Stimulated activated CD8-positive, alpha-beta memory T cell treated with anti-CD3 and anti-CD28 coated beads, Interleukin-7, amount 100 ng/mL, for 48 hours (primary cell): ENCODE data around the gene PDGFB.
"Not testable (repeated sequence)": the region's sequence is repeated elsewhere in the genome, so short reads cannot be mapped to it uniquely, and the experiment has no call there.

Experiments
- DNase-seq, 2 donors: peaks; one replicate each; pipeline ENCODE4 v3.0.0-alpha.2; 2020; ENCODE audit warnings: low read depth in 1 of 2; ENCODE audit errors: extremely low read depth in 1 of 2

The PDGFB gene

GRCh38 chr22:39229688-39230260, 15.0 kb downstream of the PDGFB start:
- DNase-seq = no peak

DNA sequence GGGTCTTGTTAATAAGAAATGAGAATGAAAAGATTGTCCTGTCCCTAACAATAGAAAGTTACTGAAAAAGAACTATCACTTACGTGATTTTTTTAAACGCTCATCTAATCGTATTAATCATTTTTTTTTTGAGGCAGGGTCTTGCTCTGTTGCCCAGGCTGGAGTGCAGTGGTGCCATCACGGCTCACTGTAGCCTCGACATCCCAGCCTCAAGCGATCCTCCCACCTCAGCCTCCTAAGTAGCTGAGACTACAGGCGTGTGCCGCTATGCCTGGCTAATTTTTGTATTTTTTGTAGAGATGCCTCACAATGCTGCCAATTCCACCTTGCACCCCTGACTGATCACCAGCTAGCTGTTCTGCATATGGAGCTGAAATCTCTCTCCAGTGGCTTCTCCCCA, 15.7 kb downstream of the PDGFB start:
- DNase-seq = no peak

DNA sequence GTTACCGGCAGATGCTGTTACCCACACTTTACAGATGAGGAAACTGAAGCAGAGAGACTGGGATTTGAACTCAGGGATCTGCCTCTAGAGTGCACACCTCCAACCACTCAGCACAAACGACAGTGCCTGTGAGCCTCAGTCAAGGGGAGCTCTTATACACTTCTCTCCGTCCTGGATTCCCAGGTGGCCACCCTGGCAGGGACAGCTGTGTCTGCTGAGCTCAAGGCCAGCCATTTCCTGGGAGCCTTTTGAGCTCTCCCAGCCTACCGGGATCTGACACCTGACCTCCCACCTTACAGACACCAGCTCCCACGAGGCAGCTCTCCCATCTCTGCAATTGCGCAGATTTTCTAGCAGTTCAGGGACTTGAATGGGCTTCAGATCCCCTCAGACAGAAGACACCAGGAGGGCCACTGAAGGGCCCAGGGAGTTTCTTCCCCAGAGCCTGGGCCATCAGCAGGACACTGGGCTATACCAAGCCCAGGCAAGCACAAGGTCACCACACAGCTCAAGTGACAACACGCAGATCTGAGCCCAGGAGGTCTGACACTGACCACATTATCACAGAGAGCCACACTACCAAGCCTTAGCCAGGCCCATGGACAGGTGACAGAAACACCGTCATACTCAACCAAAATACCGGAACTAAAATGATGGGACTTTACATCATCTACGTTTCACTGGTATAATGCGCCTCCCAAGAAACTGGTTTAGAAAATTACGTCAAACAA, 17.1 kb downstream of the PDGFB start:
- DNase-seq = no peak

GRCh38 chr22:39226353-39226752, 18.4 kb downstream of the PDGFB start:
- no peak for DNase-seq

- DNase-seq = no peak
Observed at GRCh38 chr22:39225591-39225990, 19.2 kb downstream of the PDGFB start.

DNA sequence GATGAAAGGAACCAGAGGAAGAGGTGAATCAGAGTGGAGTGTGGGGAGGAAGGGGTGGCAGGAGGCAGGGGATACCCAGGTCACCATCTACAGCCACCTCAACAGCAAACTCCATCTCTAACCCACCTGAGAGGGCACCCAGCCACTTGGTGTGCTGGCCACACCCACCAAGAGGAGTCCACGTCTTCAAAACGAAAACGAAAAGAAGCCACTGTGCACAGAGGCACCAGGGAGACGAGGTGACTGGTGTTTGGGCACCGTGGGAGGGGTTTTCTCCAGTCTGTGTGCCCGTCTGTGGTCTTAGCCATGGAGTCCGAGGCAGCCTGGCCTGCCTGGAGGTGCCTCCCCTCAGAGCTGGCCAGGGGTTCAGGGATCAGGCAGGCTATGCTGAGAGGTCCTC, 20.2 kb downstream of the PDGFB start:
- DNase-seq = no peak

DNA sequence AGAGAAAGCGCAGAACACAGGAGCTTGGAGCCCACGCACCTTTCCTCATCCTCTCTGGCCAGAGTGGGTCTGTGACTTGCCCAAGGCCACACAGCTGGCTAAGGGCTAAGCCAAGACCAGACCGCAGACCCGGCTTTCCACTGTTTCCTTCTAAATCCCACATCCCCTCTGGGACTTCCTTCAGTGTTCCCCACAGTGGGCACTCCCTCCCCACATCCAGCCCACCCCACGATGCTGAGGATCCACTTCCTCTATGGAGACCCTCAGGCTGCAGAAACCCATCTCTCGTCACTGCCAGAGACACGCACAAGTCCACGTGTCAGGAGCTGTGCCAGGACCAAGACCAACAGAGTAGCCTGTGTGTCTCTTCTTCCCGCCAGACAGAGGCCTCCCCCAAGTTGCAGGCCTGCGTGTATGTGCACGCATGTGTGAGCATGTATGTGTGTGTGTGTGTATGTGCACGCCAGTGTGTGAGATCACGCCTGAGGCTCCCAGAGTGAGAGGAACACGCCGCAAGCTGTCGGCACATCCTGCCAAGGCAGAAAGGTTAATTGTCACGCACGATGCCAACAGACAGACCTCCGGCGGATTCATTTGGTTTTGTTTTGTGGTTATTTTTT, 21.6 kb downstream of the PDGFB start:
- no peak for DNase-seq

- no peak for DNase-seq
Observed at GRCh38 chr22:39221999-39222686, 22.6 kb downstream of the PDGFB start.

GRCh38 chr22:39220890-39221850, 23.6 kb downstream of the PDGFB start:
- DNase-seq = no peak

GRCh38 chr22:39220450-39220849, 24.3 kb downstream of the PDGFB start:
- DNase-seq = no peak

- no peak for DNase-seq
Observed at GRCh38 chr22:39219071-39220039, 25.4 kb downstream of the PDGFB start.

DNA sequence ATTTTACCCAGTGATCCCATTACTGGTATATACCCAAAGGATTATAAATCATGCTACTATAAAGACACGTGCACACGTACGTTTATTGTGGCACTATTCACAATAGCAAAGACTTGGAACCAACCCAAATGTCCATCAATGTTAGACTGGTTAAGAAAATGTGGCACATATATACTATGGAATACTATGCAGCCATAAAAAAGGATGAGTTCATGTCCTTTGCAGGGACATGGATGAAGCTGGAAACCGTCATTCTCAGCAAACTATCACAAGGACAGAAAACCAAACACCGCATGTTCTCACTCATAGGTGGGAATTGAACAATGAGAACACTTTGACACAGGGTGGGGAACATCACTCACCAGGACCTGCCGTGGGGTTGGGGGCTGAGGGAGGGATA, 26.4 kb downstream of the PDGFB start:
- not testable (repeated sequence) for DNase-seq

DNA sequence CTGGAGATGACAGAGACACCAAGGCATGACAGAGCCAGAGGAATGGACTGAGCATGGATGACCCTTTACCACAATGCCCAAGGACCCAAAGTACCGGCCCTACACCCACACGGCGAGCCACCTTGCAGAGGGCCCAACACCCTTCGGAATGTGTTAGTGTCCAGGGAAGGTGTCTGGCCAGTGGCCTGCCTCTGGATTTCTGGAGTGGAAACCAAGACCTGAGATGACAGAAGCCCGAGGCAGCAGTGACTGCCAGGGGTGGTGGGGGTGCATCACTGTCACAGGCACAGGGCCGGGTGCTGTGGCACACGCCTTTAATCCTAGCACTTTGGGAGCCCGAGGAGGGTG, 28.7 kb downstream of the PDGFB start:
- no peak for DNase-seq

GRCh38 chr22:39215426-39216142, 29.2 kb downstream of the PDGFB start:
- DNase-seq = peak in 1 of 2 donors; percentile 20

DNA sequence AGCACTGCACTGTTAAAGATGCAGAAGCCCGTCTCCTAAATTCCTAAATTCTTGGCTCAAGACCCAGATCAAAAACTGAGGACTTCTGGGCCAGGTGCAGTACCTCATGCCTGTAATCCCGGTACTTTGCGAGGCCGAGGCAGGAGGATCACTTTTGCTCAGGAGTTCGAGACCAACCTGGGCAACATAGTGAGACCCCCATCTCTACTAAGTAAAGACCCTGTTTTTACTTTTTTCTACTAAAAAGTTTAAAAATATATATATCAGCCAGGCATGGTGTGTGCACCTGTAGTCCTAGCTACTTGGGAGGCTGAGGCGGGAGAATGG, 29.7 kb downstream of the PDGFB start:
- no peak for DNase-seq

- no peak for DNase-seq
Observed at GRCh38 chr22:39214383-39215069, 30.3 kb downstream of the PDGFB start.

GRCh38 chr22:39214006-39214382, 30.8 kb downstream of the PDGFB start:
- DNase-seq = no peak

DNA sequence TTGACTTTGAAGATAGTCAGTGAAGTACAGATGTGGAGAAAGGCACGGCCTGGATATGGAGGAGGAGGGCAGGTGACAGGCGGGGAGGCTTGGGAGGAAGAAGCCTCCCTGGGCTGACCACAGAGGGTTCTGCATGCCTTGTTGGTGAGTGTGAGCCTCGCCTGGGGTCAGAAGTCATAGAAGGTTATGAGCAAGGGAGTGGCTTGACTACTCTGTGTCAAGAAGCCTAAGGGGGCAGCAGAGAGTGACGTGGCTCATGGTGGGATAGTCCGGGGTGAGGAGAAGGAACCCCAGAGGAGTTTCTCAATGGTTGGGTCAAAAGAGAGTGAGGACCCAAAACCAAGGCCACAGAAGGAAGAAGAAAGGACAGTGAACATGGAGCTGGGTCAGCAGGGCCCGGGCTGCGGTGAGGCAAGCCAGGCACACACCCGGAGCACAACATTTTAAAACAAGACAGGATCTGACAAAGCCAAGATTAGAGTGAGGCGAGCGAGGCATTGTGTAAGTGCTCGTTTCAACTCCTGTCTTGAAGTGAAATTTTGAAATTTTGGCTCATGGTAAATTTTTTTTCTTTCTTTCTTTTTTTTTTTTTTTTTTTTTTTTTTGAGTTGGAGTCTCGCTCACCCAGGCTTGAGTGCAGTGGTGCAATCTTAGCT, 31.9 kb downstream of the PDGFB start:
- no peak for DNase-seq
